Raji (cell line): ENCODE data around the gene PEX14.

Experiments
- POLR2A ChIP-seq: IDR thresholded peaks from 2 replicates; pipeline ENCODE4 v1.6.1; 2011; ENCODE audit warnings: low read depth, low read length, control low read depth; ENCODE audit not compliant: insufficient read depth

Gene PEX14

DNA sequence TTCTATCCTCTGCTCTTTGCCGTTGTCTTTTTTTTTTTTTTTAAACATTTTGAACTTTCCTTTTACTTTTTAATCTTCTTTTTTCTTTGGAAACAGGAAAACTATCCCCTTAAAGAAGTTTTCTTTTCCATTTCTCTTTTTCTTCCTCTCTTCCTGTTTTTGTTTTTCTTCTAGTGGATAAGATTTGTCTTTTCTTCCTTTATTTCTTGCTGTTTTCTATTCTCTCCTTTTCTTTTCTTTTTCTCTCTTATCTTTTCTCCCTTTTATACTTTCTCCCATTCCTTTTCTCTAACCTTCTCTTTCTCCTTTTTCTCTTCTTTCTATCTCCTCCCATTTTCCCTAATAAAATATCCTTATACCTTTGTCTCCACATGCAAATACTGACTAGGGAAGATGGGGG lies 46.2 kb downstream of the PEX14 start:
- TF ChIP-seq POLR2A, result no peak

- no peak for TF ChIP-seq POLR2A
These were observed 46.9 kb downstream of the PEX14 start for GRCh38 chr1:10521537-10522157.

DNA sequence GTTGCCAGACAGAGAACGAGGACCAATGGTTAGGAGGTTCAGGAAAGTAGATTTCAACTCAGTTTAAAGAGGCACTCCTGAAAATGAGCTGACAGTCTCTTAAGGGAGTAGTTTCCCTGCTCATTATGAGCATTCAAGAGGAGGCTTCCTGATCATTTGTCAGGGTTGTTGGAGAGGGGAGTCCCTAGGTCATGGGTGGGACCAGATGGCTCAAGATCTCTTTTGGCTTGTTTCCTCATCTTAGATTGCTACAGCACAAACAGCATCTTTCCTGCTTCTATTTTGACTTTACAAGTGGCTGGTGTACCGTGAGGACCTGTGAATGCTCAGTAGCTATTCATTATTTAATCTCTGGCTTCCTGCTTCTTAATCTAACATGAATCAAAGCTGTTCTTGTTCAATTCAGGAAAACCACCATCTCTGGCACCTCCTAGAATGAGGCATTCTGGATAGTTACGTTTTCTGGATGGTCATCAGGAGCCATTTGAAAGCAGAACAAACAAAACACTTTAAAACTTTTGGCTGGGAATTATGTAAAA lies 47.6 kb downstream of the PEX14 start:
- no peak for TF ChIP-seq POLR2A

- no peak for TF ChIP-seq POLR2A
These were observed 50.5 kb downstream of the PEX14 start for GRCh38 chr1:10525208-10525607.

- no peak for TF ChIP-seq POLR2A
These were observed 53.6 kb downstream of the PEX14 start for GRCh38 chr1:10528066-10529014.

GRCh38 chr1:10529091-10529490 lies 54.3 kb downstream of the PEX14 start:
- no peak for TF ChIP-seq POLR2A

DNA sequence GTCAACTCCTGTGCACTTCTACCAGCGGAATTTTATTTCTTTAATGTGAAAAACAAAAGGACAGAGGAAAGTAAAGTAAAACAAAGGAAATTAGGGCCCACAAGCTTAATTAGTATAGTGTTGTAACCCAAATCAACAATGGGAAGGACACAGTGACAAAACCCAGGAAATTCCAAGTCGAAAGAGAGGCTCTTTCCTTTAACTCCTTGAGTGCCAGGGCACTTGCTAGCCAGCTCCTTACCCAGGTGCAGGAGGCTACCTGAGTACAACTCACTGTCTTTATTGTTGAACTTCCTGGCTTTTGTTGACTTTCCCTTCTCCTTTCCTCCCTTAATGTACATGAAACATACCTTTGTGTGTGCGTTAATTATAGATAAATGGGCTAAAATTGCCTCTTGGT lies 55.0 kb downstream of the PEX14 start:
- no peak for TF ChIP-seq POLR2A

- no peak for TF ChIP-seq POLR2A
These were observed 55.6 kb downstream of the PEX14 start for GRCh38 chr1:10530281-10530740.

- TF ChIP-seq POLR2A, result no peak
These were observed 56.2 kb downstream of the PEX14 start for GRCh38 chr1:10530756-10531495.

GRCh38 chr1:10532362-10532761 lies 57.6 kb downstream of the PEX14 start:
- TF ChIP-seq POLR2A, result no peak

DNA sequence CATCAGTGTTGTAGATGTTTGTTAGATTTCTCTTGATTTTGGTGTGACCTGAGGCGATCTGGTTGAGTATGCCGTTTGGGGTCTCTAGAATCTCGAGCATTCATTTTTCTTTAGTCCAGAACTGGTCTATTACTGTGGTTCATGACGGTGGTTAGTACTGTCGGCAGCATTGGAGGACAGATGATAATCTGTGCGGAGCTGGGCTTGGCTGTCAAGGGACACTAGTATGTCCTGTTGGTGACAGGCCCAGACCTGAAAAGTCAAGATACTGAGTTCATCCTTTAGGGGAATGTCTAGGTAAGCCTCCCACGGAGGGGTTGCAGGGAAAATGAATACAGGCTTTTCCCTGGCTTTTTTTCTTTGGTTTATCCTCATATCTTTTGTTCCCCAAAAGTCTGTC lies 59.8 kb downstream of the PEX14 start:
- TF ChIP-seq POLR2A, result no peak

DNA sequence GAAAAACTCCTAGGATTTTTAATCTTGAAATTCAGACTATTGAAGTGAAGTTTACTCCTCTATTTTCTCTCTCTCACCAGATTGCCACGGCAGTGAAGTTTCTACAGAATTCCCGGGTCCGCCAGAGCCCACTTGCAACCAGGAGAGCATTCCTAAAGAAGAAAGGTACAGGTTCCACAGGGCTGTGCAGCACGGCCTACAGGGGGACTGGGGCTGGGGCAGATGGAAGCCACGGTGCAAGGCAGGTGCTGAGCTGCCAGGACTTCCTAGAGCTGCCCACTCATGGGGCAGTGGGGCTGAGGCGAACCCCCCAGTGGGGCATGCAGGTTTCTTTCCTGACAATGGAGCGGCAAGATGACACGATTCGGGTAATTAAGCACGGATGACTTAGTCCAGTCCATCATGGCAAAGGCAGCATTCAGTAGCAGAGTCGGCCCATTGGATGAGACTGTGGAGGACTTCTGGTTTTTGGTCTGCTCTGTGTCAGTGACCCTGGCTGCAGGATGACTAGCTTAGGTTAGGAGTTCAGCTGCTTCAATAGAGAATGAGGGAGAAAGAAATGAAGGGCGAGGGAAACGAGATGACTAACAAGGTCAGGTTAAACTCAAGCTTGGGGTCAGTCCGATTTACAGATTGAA lies 61.5 kb downstream of the PEX14 start:
- TF ChIP-seq POLR2A, result no peak

DNA sequence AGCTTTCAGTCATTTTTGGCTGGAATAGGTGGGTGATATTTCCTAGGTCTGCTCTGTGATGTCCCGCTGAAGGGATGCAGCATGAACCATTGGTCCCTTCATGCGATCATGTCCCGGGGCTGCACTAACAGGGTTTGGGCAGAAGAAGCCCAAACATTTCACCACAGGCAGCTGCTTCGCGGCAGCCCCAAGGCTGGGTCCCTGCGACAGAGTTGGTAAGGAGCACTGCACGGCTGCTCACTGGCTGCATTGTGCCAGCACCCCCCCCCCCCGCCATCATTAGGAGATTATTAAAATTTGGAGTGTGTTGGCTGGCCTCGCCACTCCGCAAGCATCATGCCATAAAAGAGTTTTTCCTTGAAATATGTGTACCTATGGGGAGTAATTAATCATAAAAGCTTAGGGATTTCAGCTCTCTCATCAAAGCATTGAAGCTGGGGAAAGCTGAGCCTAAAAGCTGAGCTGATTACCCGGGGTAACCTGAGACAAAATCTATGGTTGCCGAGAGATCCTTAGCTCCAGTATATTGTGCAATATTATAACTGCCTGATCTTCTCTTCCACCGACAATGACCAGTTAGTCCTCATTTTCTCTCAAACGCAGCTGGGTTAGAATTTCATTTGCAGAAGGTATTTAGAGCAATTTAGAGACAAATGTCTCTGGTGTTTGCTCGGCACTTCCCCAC lies 62.5 kb downstream of the PEX14 start:
- TF ChIP-seq POLR2A, result no peak

DNA sequence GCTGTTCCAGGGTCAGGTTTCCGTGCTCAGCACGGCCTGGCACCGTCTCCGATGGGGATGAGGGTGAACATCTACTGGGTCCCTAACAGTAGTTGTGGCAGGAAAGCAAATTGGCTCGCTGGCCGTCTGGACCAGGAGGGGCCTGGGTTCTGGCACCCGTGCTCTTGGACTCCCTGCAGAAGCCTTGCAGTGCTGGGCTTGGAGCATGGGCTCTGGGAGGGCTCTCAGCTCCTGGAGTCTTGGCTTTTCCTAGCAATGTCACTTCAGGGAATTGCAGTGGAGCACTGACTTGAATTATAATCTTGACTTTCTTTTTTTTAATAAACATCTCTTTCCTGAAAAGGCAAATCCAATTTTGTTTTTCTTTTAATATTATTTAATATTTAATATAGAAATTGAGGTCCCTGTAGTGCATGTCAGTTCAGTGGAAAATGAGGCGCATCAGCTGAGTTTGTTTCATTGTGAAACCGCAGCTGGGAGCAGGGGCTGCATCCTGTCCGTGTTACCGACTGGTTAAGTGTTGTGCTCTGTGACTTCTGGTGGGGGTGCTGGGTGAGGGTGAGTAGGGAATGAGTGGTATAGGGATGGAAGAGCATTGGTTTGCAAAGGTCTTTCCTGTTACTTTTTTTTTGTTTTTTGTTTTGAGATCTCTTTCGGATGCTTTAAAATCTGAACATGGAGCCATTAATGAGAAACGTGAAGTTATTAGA lies 64.1 kb downstream of the PEX14 start:
- TF ChIP-seq POLR2A, result no peak
